Gastrocnemius medialis (tissue), 4 donors: Measurements from ENCODE around the gene ARMC10. TPM values are rescaled to one million over a fixed set of nuclear protein-coding genes. Genes with fewer than 3 reads are reported as not detected.

Experiments used
- ATAC-seq, 2 donors: fragments of 150-250 bp; one replicate each; pipeline ENCODE4 v1.9.1; 2016
- DNase-seq, 2 donors: peaks; one replicate each; pipeline ENCODE4 v3.0.0-alpha.2; 2019
- H3K27ac ChIP-seq, 4 donors: fragments of 200-600 bp; sonication (generic); 1 replicate in 1 of 4; 2 replicates in 3 of 4; pipeline ENCODE4 v1.5.1; 2016 to 2018; ENCODE audit warnings: mild to moderate bottlenecking in 2 of 4, moderate library complexity in 1 of 4
- H3K27me3 ChIP-seq, 3 donors: fragments of 200-600 bp; sonication (generic) in 2 of 3; 1 replicate in 1 of 3; 2 replicates in 2 of 3; pipeline versions ENCODE4 v1.5.1 to v1.6.0; 2016 to 2019; ENCODE audit warnings: mild to moderate bottlenecking in 1 of 3, moderate library complexity in 1 of 3
- H3K36me3 ChIP-seq, 2 donors: fragments of 200-600 bp; sonication (generic) in 1 of 2; one replicate each; pipeline ENCODE4 v1.5.1; 2017 to 2018
- H3K4me1 ChIP-seq, 2 donors: fragments of 200-600 bp; sonication (generic) in 1 of 2; one replicate each; pipeline ENCODE4 v1.5.1; 2016 to 2017; ENCODE audit warnings: mild to moderate bottlenecking in 2 of 2
- H3K4me3 ChIP-seq, 4 donors: fragments of 200-600 bp; sonication (generic) in 3 of 4; 1 replicate in 1 of 4; 2 replicates in 3 of 4; pipeline ENCODE4 v1.5.1; 2016 to 2019; ENCODE audit warnings: mild to moderate bottlenecking in 2 of 4
- H3K9me3 ChIP-seq, 3 donors: fragments of 200-600 bp; sonication (generic) in 2 of 3; 1 replicate in 1 of 3; 2 replicates in 2 of 3; pipeline ENCODE4 v1.5.1; 2016 to 2019
- POLR2A ChIP-seq, 2 donors: fragments of 450-650 bp; IDR thresholded peaks; one replicate each; pipeline ENCODE4 v1.6.1; 2017; ENCODE audit warnings: antibody characterized with exemption in 2 of 2, mild to moderate bottlenecking in 2 of 2, moderate library complexity in 2 of 2
- in situ Hi-C, 4 donors: fragments of 200-750 bp; cut with MboI; loops; one replicate each; pipeline versions ENCODE4 v1.15.0 to v1.8.0; 2017; ENCODE audit warnings: low sequenced_read_pairs in 4 of 4
- intact Hi-C: fragments of 100-400 bp; cut with DNase I; formaldehyde crosslinking; loops from one replicate; pipeline ENCODE4 v1.15.1; 2023; ENCODE audit warnings: low total_unique reads
- total RNA-seq, 4 donors: library from RNA; depleted of rRNA; stranded (reverse); fragments of >200 nt; gene quantifications; one replicate each; pipeline versions ENCODE4 v1.1.0 to v1.2.3, GENCODE V29; 2016
- TF ChIP-seq, protein P1 (sequence below), 5 experiments: fragments of 450-650 bp in 3 of 5; fragments of 200-600 bp in 2 of 5; sonication (generic) in 2 of 5; IDR thresholded peaks in 4 of 5; conservative IDR thresholded peaks in 1 of 5; 1 replicate in 4 of 5; 2 replicates in 1 of 5; pipeline ENCODE4 v1.5.1; 2016 to 2019; ENCODE audit warnings: antibody characterized with exemption in 5 of 5, mild to moderate bottlenecking in 3 of 5, moderate library complexity in 3 of 5

Gene ARMC10
- total RNA-seq, 4 donors from 2014 or later: 23.6 to 31.3 (median 27.2) TPM

DNA sequence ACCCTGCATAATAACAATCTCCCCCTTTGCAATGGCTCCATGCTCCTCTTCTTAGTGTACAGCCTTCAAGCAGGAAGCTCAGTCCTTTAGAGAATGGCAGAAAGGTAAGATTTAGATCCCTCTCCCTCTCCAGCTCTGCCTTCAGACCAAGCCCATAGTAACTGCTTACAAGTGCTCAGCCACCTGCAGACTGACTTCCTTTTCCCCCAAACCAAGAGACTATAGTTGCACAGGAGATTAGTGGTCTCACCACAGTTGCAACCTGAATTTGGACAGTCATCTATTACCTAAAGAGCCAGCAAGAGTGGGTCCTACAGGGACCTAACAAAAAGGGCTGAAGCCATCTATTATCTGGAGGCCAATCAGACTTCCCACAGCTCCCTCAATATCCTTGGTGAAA, 16.8 kb upstream of the ARMC10 start:
- Histone ChIP-seq H3K4me1 (no peaks in the 10 kb centered on the region), H3K36me3 (no peaks in the 10 kb centered on the region), H3K9me3 (no peaks in the 10 kb centered on the region), H3K4me3 (no peak overlapping the region), H3K27me3 (no peaks in the 10 kb centered on the region), H3K27ac (no peak overlapping the region)
- no peak for DNase-seq
- intact Hi-C loops (no loop called here), in situ Hi-C loops (loop anchor here in 3 of 4 donors (25.0 kb wide), 1 partner anchor 296 kb away; no protein-coding TSS in a partner anchor)
- no peak for TF ChIP-seq POLR2A (IDR thresholded peaks at IDR 0.05)
- TF ChIP-seq, protein P1, sequence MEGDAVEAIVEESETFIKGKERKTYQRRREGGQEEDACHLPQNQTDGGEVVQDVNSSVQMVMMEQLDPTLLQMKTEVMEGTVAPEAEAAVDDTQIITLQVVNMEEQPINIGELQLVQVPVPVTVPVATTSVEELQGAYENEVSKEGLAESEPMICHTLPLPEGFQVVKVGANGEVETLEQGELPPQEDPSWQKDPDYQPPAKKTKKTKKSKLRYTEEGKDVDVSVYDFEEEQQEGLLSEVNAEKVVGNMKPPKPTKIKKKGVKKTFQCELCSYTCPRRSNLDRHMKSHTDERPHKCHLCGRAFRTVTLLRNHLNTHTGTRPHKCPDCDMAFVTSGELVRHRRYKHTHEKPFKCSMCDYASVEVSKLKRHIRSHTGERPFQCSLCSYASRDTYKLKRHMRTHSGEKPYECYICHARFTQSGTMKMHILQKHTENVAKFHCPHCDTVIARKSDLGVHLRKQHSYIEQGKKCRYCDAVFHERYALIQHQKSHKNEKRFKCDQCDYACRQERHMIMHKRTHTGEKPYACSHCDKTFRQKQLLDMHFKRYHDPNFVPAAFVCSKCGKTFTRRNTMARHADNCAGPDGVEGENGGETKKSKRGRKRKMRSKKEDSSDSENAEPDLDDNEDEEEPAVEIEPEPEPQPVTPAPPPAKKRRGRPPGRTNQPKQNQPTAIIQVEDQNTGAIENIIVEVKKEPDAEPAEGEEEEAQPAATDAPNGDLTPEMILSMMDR (IDR thresholded peaks at IDR 0.05 in 4 of 5, conservative IDR thresholded peaks at IDR 0.05 in 1 of 5): no peak
- no peak for ATAC-seq

DNA sequence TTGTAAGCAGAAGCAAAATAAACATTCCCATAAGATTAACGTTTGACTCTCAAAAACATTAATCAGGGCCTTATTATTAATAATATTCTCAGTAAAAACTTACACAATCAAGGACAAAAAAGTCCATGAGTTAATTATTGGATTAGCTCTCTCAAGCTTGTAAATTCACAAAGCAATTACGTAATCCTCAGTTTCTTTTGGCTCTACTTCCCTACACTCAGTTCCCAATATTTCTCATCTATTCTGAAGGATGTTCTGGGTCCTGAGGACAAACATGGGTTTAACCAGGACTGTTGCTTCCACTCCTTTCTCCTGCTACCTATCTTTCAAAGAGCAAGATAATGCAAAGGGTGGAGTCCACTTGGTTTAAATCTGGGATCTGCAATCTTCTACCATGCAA, 15.5 kb upstream of the ARMC10 start:
- ATAC-seq: no peak
- H3K36me3 ChIP-seq: no peaks in the 10 kb centered on the region
- TF ChIP-seq, protein P1 (IDR thresholded peaks at IDR 0.05 in 4 of 5, conservative IDR thresholded peaks at IDR 0.05 in 1 of 5): no peak
- no peak for TF ChIP-seq POLR2A (IDR thresholded peaks at IDR 0.05)
- no peak overlapping the region for H3K4me3 ChIP-seq
- intact Hi-C loops (no loop called here), in situ Hi-C loops (loop anchor here in 3 of 4 donors (25.0 kb wide), 1 partner anchor 297 kb away; no protein-coding TSS in a partner anchor)
- no peaks in the 10 kb centered on the region for H3K4me1 ChIP-seq
- DNase-seq: no peak
- H3K27me3 ChIP-seq: no peaks in the 10 kb centered on the region
- no peaks in the 10 kb centered on the region for H3K9me3 ChIP-seq
- H3K27ac ChIP-seq: no peak overlapping the region

DNA sequence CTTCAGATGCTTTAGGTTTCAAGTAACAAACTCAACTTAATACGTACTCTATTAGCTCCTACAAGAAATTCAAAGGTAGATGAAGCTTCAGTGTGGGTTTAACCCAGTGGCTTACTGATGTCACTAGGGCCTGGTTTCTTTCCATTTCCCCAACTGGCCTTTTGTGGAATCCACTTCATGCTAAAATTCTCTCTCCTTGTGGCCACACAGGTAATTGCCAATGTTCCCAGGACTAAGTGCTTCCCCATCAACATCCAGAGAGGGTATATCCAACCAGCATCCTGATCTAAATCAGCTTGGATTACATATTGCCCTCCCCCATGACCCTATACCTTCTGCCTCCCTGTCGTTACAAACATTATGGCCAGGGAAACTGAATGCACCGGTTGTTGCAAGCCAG, 11.0 kb upstream of the ARMC10 start:
- DNase-seq (no peak), ATAC-seq (no peak)
- Histone ChIP-seq H3K9me3 (no peaks in the 10 kb centered on the region), H3K27ac (no peak overlapping the region), H3K27me3 (no peaks in the 10 kb centered on the region), H3K36me3 (no peaks in the 10 kb centered on the region), H3K4me3 (no peak overlapping the region), H3K4me1 (no peaks in the 10 kb centered on the region)
- in situ Hi-C loops (loop anchor here in 3 of 4 donors (25.0 kb wide), 1 partner anchor 302 kb away; no protein-coding TSS in a partner anchor), intact Hi-C loops (loop anchor here (5.0 kb wide), 1 partner anchor 307 kb away; no protein-coding TSS in a partner anchor)
- no peak for TF ChIP-seq POLR2A (IDR thresholded peaks at IDR 0.05)
- TF ChIP-seq, protein P1 (IDR thresholded peaks at IDR 0.05 in 4 of 5, conservative IDR thresholded peaks at IDR 0.05 in 1 of 5): no peak

DNA sequence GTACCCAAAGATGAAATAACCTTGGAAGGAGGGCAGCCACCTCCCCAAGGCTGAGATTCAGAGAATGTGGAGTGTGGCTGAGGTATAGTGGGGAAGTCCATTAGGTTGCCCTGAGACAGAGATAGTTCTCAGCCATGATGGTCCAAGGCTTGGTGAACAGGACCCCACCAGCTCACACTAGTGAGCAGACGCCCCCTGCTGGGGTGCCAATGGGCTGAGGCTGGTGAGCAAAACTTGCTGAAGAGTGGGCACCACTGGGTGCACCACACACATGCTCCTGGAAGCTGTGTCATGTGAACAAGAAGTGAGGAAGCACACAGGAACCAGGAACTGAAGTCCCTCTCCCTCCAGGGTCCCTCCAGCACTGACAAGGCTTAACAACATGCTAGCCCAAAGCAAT, 9.3 kb upstream of the ARMC10 start:
- Histone ChIP-seq H3K36me3 (no peaks in the 10 kb centered on the region), H3K4me3 (no peak overlapping the region), H3K27me3 (no peaks in the 10 kb centered on the region), H3K9me3 (no peaks in the 10 kb centered on the region), H3K27ac (no peak overlapping the region), H3K4me1 (no peaks in the 10 kb centered on the region)
- TF ChIP-seq, protein P1 (IDR thresholded peaks at IDR 0.05 in 4 of 5, conservative IDR thresholded peaks at IDR 0.05 in 1 of 5): peak in 2 of 5 experiments; percentile 26 to 47
- TF ChIP-seq POLR2A (IDR thresholded peaks at IDR 0.05): no peak
- in situ Hi-C loops: loop anchor here in 3 of 4 donors (25.0 kb wide), 1 partner anchor 303 kb away; no protein-coding TSS in a partner anchor
- DNase-seq (no peak), ATAC-seq (no peak)
- intact Hi-C loops: no loop called here
